ENCODE measurements around the gene BBS4. TPM values are rescaled to one million over a fixed set of nuclear protein-coding genes. Genes with fewer than 3 reads are reported as not detected.
"Not testable (repeated sequence)": the region's sequence is repeated elsewhere in the genome, so short reads cannot be mapped to it uniquely, and the experiment has no call there.

The BBS4 gene
- total RNA-seq, 1 experiment from 2014 or later = 10.8 TPM

DNA sequence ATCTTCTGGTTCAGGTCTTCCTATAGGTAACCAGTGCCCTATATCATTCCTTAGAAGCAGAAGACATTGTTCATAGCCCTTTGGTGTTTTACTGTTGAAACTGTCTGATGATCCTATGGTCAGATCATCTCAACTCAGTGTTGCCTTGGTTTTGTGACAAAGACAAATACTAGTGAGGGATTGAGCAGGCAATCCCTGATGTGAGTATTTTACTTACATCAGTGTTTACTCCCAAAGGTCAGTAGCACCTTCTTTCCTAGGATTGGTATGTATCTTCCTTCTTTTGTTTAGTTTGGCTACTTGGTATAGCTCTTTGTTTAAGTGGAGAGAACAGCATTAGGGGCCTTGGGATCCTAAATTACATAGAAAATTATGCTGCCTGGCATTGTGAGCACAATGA is 41.1 kb downstream of the BBS4 start:
- ChIA-PET CTCF (no interaction called here), POLR2A (ENCODE audit: unreplicated experiment) (no interaction called here)
- no peak for DNase-seq
- Histone ChIP-seq H3K79me2 (ENCODE audit: low read depth) (no peaks in the 10 kb centered on the region), H3K4me2 (no peak overlapping the region), H2AFZ (no peak overlapping the region), H3K9me2 (ENCODE audit: insufficient read depth) (no peaks in the 10 kb centered on the region), H4K20me1 (ENCODE audit: insufficient read depth) (no peaks in the 10 kb centered on the region), H3K4me3 (no peak overlapping the region), H3K36me3 (ENCODE audit: low read depth) (no peaks in the 10 kb centered on the region), H3K27ac (no peak overlapping the region), H3K4me1 (replicated peaks; ENCODE audit: insufficient read depth) (no peaks in the 10 kb centered on the region), H3K27me3 (ENCODE audit: insufficient read depth, low read depth) (no peaks in the 10 kb centered on the region), H3K9me3 (ENCODE audit: insufficient read depth, low read depth) (no peaks in the 10 kb centered on the region), H3F3A (ENCODE audit: insufficient read depth, low read depth) (no peaks in the 10 kb centered on the region)
- intact Hi-C loops (cut with micrococcal nuclease; ENCODE audit: unreplicated experiment) = loop anchor here (10.0 kb wide), 1 partner anchor 508 kb away; no protein-coding TSS in a partner anchor
- no peak for TF ChIP-seq EZH2 (IDR thresholded peaks at IDR 0.05; ENCODE audit: low read depth)
- TF ChIP-seq, protein P1, sequence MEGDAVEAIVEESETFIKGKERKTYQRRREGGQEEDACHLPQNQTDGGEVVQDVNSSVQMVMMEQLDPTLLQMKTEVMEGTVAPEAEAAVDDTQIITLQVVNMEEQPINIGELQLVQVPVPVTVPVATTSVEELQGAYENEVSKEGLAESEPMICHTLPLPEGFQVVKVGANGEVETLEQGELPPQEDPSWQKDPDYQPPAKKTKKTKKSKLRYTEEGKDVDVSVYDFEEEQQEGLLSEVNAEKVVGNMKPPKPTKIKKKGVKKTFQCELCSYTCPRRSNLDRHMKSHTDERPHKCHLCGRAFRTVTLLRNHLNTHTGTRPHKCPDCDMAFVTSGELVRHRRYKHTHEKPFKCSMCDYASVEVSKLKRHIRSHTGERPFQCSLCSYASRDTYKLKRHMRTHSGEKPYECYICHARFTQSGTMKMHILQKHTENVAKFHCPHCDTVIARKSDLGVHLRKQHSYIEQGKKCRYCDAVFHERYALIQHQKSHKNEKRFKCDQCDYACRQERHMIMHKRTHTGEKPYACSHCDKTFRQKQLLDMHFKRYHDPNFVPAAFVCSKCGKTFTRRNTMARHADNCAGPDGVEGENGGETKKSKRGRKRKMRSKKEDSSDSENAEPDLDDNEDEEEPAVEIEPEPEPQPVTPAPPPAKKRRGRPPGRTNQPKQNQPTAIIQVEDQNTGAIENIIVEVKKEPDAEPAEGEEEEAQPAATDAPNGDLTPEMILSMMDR (conservative IDR thresholded peaks at IDR 0.05) = no peak
- no TSS peak for BruUV-seq (replicated peaks)

DNA sequence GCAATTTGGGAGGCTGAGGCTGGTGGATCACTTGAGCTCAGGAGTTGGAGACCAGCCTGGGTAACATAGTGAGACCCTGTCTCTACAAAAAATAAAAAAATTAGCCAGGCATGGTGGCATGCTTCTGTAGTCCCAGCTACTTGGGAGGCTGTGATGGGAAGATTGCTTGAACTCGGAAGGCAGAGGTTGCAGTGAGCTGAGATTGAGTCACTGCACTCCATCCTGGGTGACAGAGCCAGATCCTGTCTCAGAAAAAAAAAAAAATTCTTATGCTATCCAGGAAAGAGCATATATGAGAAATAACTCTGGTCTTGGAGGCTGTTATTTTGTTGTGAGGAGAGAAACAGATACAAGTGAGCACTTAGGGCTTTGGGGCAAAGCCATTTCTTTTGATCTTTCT is 42.2 kb downstream of the BBS4 start:
- POLR2A ChIA-PET (ENCODE audit: unreplicated experiment); H3F3A ChIP-seq (ENCODE audit: insufficient read depth, low read depth); H3K79me2 ChIP-seq (ENCODE audit: low read depth); H3K27ac ChIP-seq; DNase-seq; H2AFZ ChIP-seq; H3K4me2 ChIP-seq; H3K4me3 ChIP-seq; H4K20me1 ChIP-seq (ENCODE audit: insufficient read depth); H3K9me3 ChIP-seq (ENCODE audit: insufficient read depth, low read depth); BruUV-seq (replicated peaks); H3K9me2 ChIP-seq (ENCODE audit: insufficient read depth); H3K27me3 ChIP-seq (ENCODE audit: insufficient read depth, low read depth); H3K36me3 ChIP-seq (ENCODE audit: low read depth); H3K4me1 ChIP-seq (replicated peaks; ENCODE audit: insufficient read depth): not testable (repeated sequence)
- CTCF ChIA-PET = interaction anchor here (0.7 kb wide), 1 partner anchor 1144 kb away, joined by 3 read pairs; no protein-coding TSS in a partner anchor
- intact Hi-C loops (cut with micrococcal nuclease; ENCODE audit: unreplicated experiment) = loop anchor here (10.0 kb wide), 1 partner anchor 507 kb away; no protein-coding TSS in a partner anchor

DNA sequence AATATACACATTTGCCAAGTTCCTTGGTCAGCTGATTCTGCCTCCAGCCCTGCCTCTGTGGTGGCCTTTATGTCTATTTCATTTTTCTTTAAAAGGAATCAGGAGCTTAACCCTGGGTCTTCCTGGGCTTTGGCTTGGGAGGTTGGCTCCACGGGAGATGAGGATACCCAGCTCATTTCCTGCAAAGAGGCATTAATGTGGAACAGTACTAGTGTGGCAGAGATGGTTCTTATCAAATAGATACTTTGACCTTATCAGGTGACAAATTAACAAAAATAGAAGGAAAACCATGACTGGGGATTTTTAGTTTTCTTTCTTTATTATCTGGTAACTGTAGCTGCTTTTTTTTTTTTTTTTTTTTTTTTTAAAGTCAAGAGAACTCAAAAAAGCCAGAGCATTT is 42.8 kb downstream of the BBS4 start:
- H3K4me3 ChIP-seq = no peak overlapping the region
- no peak overlapping the region for H3K4me2 ChIP-seq
- H4K20me1 ChIP-seq (ENCODE audit: insufficient read depth) = no peaks in the 10 kb centered on the region
- ChIA-PET CTCF (no interaction called here), POLR2A (ENCODE audit: unreplicated experiment) (no interaction called here)
- H3K27me3 ChIP-seq (ENCODE audit: insufficient read depth, low read depth) = no peaks in the 10 kb centered on the region
- H3K9me2 ChIP-seq (ENCODE audit: insufficient read depth) = no peaks in the 10 kb centered on the region
- BruUV-seq (replicated peaks) = no TSS peak
- TF ChIP-seq, protein P1 (conservative IDR thresholded peaks at IDR 0.05) = no peak
- TF ChIP-seq EZH2 (IDR thresholded peaks at IDR 0.05; ENCODE audit: low read depth) = no peak
- H3F3A ChIP-seq (ENCODE audit: insufficient read depth, low read depth) = no peaks in the 10 kb centered on the region
- no peaks in the 10 kb centered on the region for H3K36me3 ChIP-seq (ENCODE audit: low read depth)
- no peak overlapping the region for H2AFZ ChIP-seq
- H3K27ac ChIP-seq = no peak overlapping the region
- no peaks in the 10 kb centered on the region for H3K79me2 ChIP-seq (ENCODE audit: low read depth)
- no peak for DNase-seq
- H3K4me1 ChIP-seq (replicated peaks; ENCODE audit: insufficient read depth) = no peaks in the 10 kb centered on the region
- no peaks in the 10 kb centered on the region for H3K9me3 ChIP-seq (ENCODE audit: insufficient read depth, low read depth)
- intact Hi-C loops (cut with micrococcal nuclease; ENCODE audit: unreplicated experiment) = loop anchor here (10.0 kb wide), 1 partner anchor 506 kb away; no protein-coding TSS in a partner anchor

DNA sequence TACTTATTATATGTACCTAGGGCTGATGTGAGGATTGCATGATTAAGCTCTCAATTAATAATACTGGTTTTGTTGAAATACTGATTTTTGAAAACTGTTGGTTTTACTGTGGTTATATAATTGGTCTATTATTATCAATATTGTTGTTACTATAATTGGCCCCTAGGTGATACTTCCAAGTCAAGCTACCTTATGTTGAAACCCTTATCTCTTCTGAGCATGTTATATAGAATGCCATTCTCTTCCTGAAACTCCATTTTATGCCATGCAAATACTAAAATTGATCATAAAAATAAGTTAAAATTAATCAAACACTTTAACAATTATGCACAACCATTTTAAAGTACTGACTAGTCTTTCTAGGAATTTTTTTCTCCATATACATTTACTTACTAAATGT is 46.1 kb downstream of the BBS4 start:
- BruUV-seq (replicated peaks) = no TSS peak
- H3K27me3 ChIP-seq (ENCODE audit: insufficient read depth, low read depth) = no peaks in the 10 kb centered on the region
- no peak overlapping the region for H3K4me3 ChIP-seq
- no peaks in the 10 kb centered on the region for H3K9me2 ChIP-seq (ENCODE audit: insufficient read depth)
- no peaks in the 10 kb centered on the region; the same call in 1 of the 2 replicates for H3K36me3 ChIP-seq (ENCODE audit: low read depth)
- intact Hi-C loops (cut with micrococcal nuclease; ENCODE audit: unreplicated experiment) = no loop called here
- no peak for TF ChIP-seq EZH2 (IDR thresholded peaks at IDR 0.05; ENCODE audit: low read depth)
- TF ChIP-seq, protein P1 (conservative IDR thresholded peaks at IDR 0.05) = no peak
- no peaks in the 10 kb centered on the region for H3K4me1 ChIP-seq (replicated peaks; ENCODE audit: insufficient read depth)
- H3K27ac ChIP-seq = no peak overlapping the region
- H4K20me1 ChIP-seq (ENCODE audit: insufficient read depth) = no peaks in the 10 kb centered on the region
- H2AFZ ChIP-seq = no peak overlapping the region
- H3F3A ChIP-seq (ENCODE audit: insufficient read depth, low read depth) = no peaks in the 10 kb centered on the region
- DNase-seq = no peak
- POLR2A ChIA-PET (ENCODE audit: unreplicated experiment) = no interaction called here
- H3K9me3 ChIP-seq (ENCODE audit: insufficient read depth, low read depth) = no peaks in the 10 kb centered on the region
- CTCF ChIA-PET = no interaction called here
- H3K79me2 ChIP-seq (ENCODE audit: low read depth) = no peaks in the 10 kb centered on the region
- no peak overlapping the region for H3K4me2 ChIP-seq

All from PC-9 (cell line).